Ovary (tissue), 3 donors: ENCODE data around the gene SOCS2.

Experiments
- CTCF ChIP-seq, 3 donors: fragments of 450-650 bp in 2 of 3; fragments of 200-600 bp in 1 of 3; IDR thresholded peaks; one replicate each; pipeline versions ENCODE4 v1.5.1 to v1.8.0; 2016 to 2022; ENCODE audit warnings: antibody characterized with exemption in 3 of 3, mild to moderate bottlenecking in 1 of 3
- POLR2A ChIP-seq: fragments of 450-650 bp; IDR thresholded peaks from one replicate; pipeline ENCODE4 v1.6.1; 2017; ENCODE audit warnings: antibody characterized with exemption, mild to moderate bottlenecking, moderate library complexity
- donor health status: DM: no; HTN: no; CAD: no.

GRCh38 chr12:93571925-93572711 is at the start of gene SOCS2:
- peak in 1 of 3 donors; percentile 9 for TF ChIP-seq CTCF (IDR thresholded peaks at IDR 0.05)
- TF ChIP-seq POLR2A = no peak
